Natural killer cell (primary cell): Measurements from ENCODE around the gene MED13L. TPM values are rescaled to one million over a fixed set of nuclear protein-coding genes. Genes with fewer than 3 reads are reported as not detected.
A peak's percentile ranks its signal among the peaks of the same experiment; 100 is the strongest.

Experiments used
- ATAC-seq, 3 donors: fragments of 150-1000 bp in 2 of 3; fragments of 200-7000 bp in 1 of 3; cut with Tn5 transposase; 1 replicate in 1 of 3; 2 replicates in 2 of 3; pipeline ENCODE4 v1.10.0; 2021; ENCODE audit warnings: mild to moderate bottlenecking in 2 of 3, moderate library complexity in 2 of 3
- DNase-seq, 2 donors: peaks; one replicate each; pipeline versions ENCODE4 v3.0.0 to v3.0.0-alpha.2; 2013 to 2021; ENCODE audit warnings: mixed read lengths in 1 of 2
- H3K27ac ChIP-seq: one replicate; pipeline ENCODE4 v1.5.1; 2013; ENCODE audit warnings: mild to moderate bottlenecking, low read length
- H3K27me3 ChIP-seq: one replicate; pipeline ENCODE4 v1.6.1; 2013; ENCODE audit warnings: low read length; ENCODE audit not compliant: control insufficient read depth, insufficient read depth
- H3K36me3 ChIP-seq: one replicate; pipeline ENCODE4 v1.6.1; 2013; ENCODE audit warnings: low read length; ENCODE audit not compliant: control insufficient read depth, insufficient read depth
- H3K4me1 ChIP-seq: one replicate; pipeline ENCODE4 v1.6.1; 2013; ENCODE audit warnings: low read length; ENCODE audit not compliant: control insufficient read depth, insufficient read depth
- H3K4me3 ChIP-seq: one replicate; pipeline ENCODE4 v1.5.1; 2013; ENCODE audit warnings: low read length
- H3K9me3 ChIP-seq: one replicate; pipeline ENCODE4 v1.6.1; 2013; ENCODE audit warnings: low read length; ENCODE audit not compliant: control insufficient read depth, insufficient read depth
- H3K27ac Mint-ChIP-seq, 2 donors: one replicate each; pipeline ENCODE4 v1.8.0; 2022; ENCODE audit warnings: mild to moderate bottlenecking in 2 of 2, mixed read lengths in 2 of 2, moderate library complexity in 1 of 2
- H3K27me3 Mint-ChIP-seq, 2 donors: one replicate each; pipeline ENCODE4 v1.8.0; 2022; ENCODE audit warnings: low read depth in 2 of 2, mixed read lengths in 2 of 2
- H3K36me3 Mint-ChIP-seq: one replicate; pipeline ENCODE4 v1.8.0; 2022; ENCODE audit warnings: mixed read lengths
- H3K4me1 Mint-ChIP-seq, 2 donors: one replicate each; pipeline ENCODE4 v1.8.0; 2022; ENCODE audit warnings: mixed read lengths in 2 of 2
- H3K4me3 Mint-ChIP-seq: one replicate; pipeline ENCODE4 v1.8.0; 2022; ENCODE audit warnings: mild to moderate bottlenecking, moderate library complexity, mixed read lengths
- H3K9me3 Mint-ChIP-seq, 2 donors: one replicate each; pipeline ENCODE4 v1.8.0; 2022; ENCODE audit warnings: mixed read lengths in 2 of 2
- CTCF ChIP-seq: fragments of 200-600 bp; IDR thresholded peaks from one replicate; pipeline ENCODE4 v1.8.0; 2022; ENCODE audit warnings: antibody characterized with exemption
- whole genome bisulfite sequencing: methylation state at CpG from one replicate; pipeline ENCODE4 v1.1.7; 2013; ENCODE audit warnings: missing lambda C conversion rate; ENCODE audit not compliant: insufficient coverage; 5-methylcytosine and 5-hydroxymethylcytosine counted together
- intact Hi-C: fragments of 100-400 bp; cut with micrococcal nuclease; formaldehyde crosslinking; loops from one replicate; pipeline ENCODE4 v1.14.2; 2022
- total RNA-seq, 4 donors: library from RNA; stranded (reverse); fragments of 120-200 nt in 1 of 4; gene quantifications; one replicate each; pipeline versions ENCODE4 v1.2.3 to v1.2.4, GENCODE V29; 2013 to 2022

Gene MED13L
- total RNA-seq, 3 donors from 2014 or later (not counting 1 experiment from before 2014, with no cell fraction given) = 237 to 316 (median 240) TPM

DNA sequence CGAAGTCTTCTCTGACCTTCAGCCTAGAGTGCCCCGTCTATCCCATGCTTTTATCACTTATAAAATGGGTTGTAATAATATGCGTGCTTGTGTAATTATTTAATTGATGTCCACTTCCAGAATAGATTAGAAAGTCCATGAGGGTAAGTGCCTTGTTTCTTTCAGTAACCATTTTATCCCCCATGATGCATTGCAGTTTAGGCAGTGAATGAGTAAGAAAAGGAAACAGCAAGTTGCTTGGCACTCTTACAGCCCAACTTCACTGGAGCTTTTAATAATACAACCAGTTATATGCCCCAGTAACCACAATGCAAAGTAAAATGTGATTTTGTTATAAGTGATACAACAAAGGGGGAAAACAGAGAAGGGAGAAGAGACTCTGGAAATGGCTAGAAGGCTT is 287.3 kb downstream of the MED13L start:
- no CpG with 5 or more reads among the region's 3 CpGs for WGBS
- H3K27me3 Mint-ChIP-seq = no peaks in the 10 kb centered on the region
- H3K27ac Mint-ChIP-seq = no peak overlapping the region
- H3K9me3 Mint-ChIP-seq = no peaks in the 10 kb centered on the region
- Histone ChIP-seq H3K9me3 (no peaks in the 10 kb centered on the region), H3K4me1 (peaks cover 4% of the 10 kb centered on the region), H3K36me3 (peaks cover 70% of the 10 kb centered on the region), H3K4me3 (no peak overlapping the region), H3K27me3 (no peaks in the 10 kb centered on the region), H3K27ac (no peak overlapping the region)
- peaks cover 14% of the 10 kb centered on the region for H3K36me3 Mint-ChIP-seq
- H3K4me3 Mint-ChIP-seq = no peak overlapping the region
- no peak for DNase-seq
- ATAC-seq = no peak
- TF ChIP-seq CTCF = no peak
- H3K4me1 Mint-ChIP-seq = peaks cover 24% of the 10 kb centered on the region in 2 donors
- intact Hi-C loops = no loop called here

- no peak overlapping the region for H3K27ac ChIP-seq
- H3K4me3 ChIP-seq = no peak overlapping the region
- H3K4me1 ChIP-seq = peaks cover 4% of the 10 kb centered on the region
- no peaks in the 10 kb centered on the region for H3K9me3 ChIP-seq
- 79% methylated on average over 8 of the region's 8 CpGs for WGBS
- peaks cover 14% of the 10 kb centered on the region for H3K36me3 Mint-ChIP-seq
- H3K4me3 Mint-ChIP-seq = no peak overlapping the region
- no peak for TF ChIP-seq CTCF
- H3K4me1 Mint-ChIP-seq = peaks cover 24% of the 10 kb centered on the region in 2 donors
- DNase-seq (no peak), ATAC-seq (no peak)
- no peaks in the 10 kb centered on the region for H3K27me3 ChIP-seq
- peak overlapping the region; percentile 3 to 4 for H3K27ac Mint-ChIP-seq
- no peaks in the 10 kb centered on the region for H3K27me3 Mint-ChIP-seq
- H3K9me3 Mint-ChIP-seq = no peaks in the 10 kb centered on the region
- intact Hi-C loops = no loop called here
- H3K36me3 ChIP-seq = peaks cover 69% of the 10 kb centered on the region
These were observed 288.6 kb downstream of the MED13L start for GRCh38 chr12:115988625-115989563.

DNA sequence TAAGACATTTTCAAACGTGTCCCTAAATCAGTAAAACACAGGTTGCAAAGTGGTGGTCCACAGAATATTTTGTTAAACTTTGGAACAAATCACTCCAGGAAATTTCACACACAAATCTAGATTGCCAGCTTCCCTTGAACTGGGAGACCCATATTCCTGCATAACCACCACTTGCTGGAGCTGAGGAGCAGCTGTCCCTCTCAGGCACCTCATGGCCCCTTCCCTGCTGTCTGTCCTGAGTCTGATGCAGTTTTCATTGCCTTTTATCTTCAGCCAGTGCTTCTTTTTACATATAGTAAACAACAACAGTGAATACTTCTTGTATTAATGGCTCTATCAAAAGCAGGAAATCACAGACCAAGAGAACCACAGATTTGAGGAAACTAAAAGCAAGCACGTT is 289.3 kb downstream of the MED13L start:
- Histone ChIP-seq H3K4me3 (no peak overlapping the region), H3K4me1 (peaks cover 4% of the 10 kb centered on the region), H3K36me3 (peaks cover 70% of the 10 kb centered on the region), H3K9me3 (no peaks in the 10 kb centered on the region), H3K27me3 (no peaks in the 10 kb centered on the region), H3K27ac (no peak overlapping the region)
- Mint-ChIP-seq H3K9me3 (no peaks in the 10 kb centered on the region), H3K4me3 (no peak overlapping the region), H3K27ac (peak overlapping the region; percentile 3 to 4), H3K27me3 (no peaks in the 10 kb centered on the region), H3K4me1 (peaks cover 24% of the 10 kb centered on the region in 2 donors), H3K36me3 (peaks cover 14% of the 10 kb centered on the region)
- no peak for ATAC-seq
- DNase-seq = no peak
- intact Hi-C loops = no loop called here
- 41% methylated on average over 2 of the region's 2 CpGs for WGBS
- TF ChIP-seq CTCF = no peak
